Femur (tissue), 1 donor: ENCODE measurements around the gene MAOA.
"Not testable (repeated sequence)": the region's sequence is repeated elsewhere in the genome, so short reads cannot be mapped to it uniquely, and the experiment has no call there.

Experiments
- DNase-seq: peaks from one replicate; pipeline ENCODE4 v3.0.0-alpha.2; 2017

Gene MAOA

GRCh38 chrX:43664258-43664657, 8.2 kb downstream of the MAOA start:
- no peak for DNase-seq

- DNase-seq: no peak
Measured at GRCh38 chrX:43664708-43665107, 8.6 kb downstream of the MAOA start.

GRCh38 chrX:43666311-43666912, 10.3 kb downstream of the MAOA start:
- DNase-seq: no peak

- DNase-seq: not testable (repeated sequence)
Measured at GRCh38 chrX:43675965-43676628, 20.0 kb downstream of the MAOA start.

GRCh38 chrX:43676971-43677572, 21.0 kb downstream of the MAOA start:
- peak; percentile 39 for DNase-seq

GRCh38 chrX:43677993-43678392, 21.9 kb downstream of the MAOA start:
- DNase-seq: no peak

- no peak for DNase-seq
Measured at GRCh38 chrX:43679058-43679457, 23.0 kb downstream of the MAOA start.

GRCh38 chrX:43679778-43680177, 23.7 kb downstream of the MAOA start:
- DNase-seq: no peak

- DNase-seq: no peak
Measured at GRCh38 chrX:43682726-43683125, 26.6 kb downstream of the MAOA start.

- no peak for DNase-seq
Measured at GRCh38 chrX:43685221-43685620, 29.1 kb downstream of the MAOA start.

GRCh38 chrX:43688586-43688985, 32.5 kb downstream of the MAOA start:
- DNase-seq: no peak

GRCh38 chrX:43693602-43694406, 37.7 kb downstream of the MAOA start:
- no peak for DNase-seq

GRCh38 chrX:43699475-43699874, 43.4 kb downstream of the MAOA start:
- DNase-seq: no peak

- no peak for DNase-seq
Measured at GRCh38 chrX:43702079-43702524, 46.0 kb downstream of the MAOA start.

- DNase-seq: no peak
Measured at GRCh38 chrX:43702660-43703059, 46.6 kb downstream of the MAOA start.

- DNase-seq: no peak
Measured at GRCh38 chrX:43703211-43703791, 47.2 kb downstream of the MAOA start.

GRCh38 chrX:43706786-43707370, 50.8 kb downstream of the MAOA start:
- DNase-seq: no peak

GRCh38 chrX:43707812-43708548, 51.9 kb downstream of the MAOA start:
- DNase-seq: no peak

- DNase-seq: no peak
Measured at GRCh38 chrX:43716144-43716543, 60.0 kb downstream of the MAOA start.

GRCh38 chrX:43716696-43717095, 60.6 kb downstream of the MAOA start:
- no peak for DNase-seq

- DNase-seq: no peak
Measured at GRCh38 chrX:43717161-43717560, 61.1 kb downstream of the MAOA start.

GRCh38 chrX:43718081-43718480, 62.0 kb downstream of the MAOA start:
- DNase-seq: no peak
